ENCODE measurements around the gene LRSAM1.

Gene LRSAM1

GRCh38 chr9:127537014-127537413 lies 85.7 kb downstream of the LRSAM1 start:
- Mint-ChIP-seq H3K4me1 (no peaks in the 10 kb centered on the region), H3K27ac (no peak overlapping the region), H3K27me3 (no peaks in the 10 kb centered on the region), H3K36me3 (no peaks in the 10 kb centered on the region), H3K4me3 (no peak overlapping the region), H3K9me3 (no peaks in the 10 kb centered on the region)

- H3K4me3 Mint-ChIP-seq, result no peak overlapping the region
- no peaks in the 10 kb centered on the region for H3K4me1 Mint-ChIP-seq
- no peaks in the 10 kb centered on the region for H3K36me3 Mint-ChIP-seq
- no peaks in the 10 kb centered on the region for H3K27me3 Mint-ChIP-seq
- H3K9me3 Mint-ChIP-seq, result no peaks in the 10 kb centered on the region
- no peak overlapping the region for H3K27ac Mint-ChIP-seq
These were observed 86.5 kb downstream of the LRSAM1 start for GRCh38 chr9:127537792-127538191.

- no peaks in the 10 kb centered on the region for H3K9me3 Mint-ChIP-seq
- H3K27ac Mint-ChIP-seq, result no peak overlapping the region
- H3K4me1 Mint-ChIP-seq, result no peaks in the 10 kb centered on the region
- H3K27me3 Mint-ChIP-seq, result no peaks in the 10 kb centered on the region
- H3K4me3 Mint-ChIP-seq, result no peak overlapping the region
- no peaks in the 10 kb centered on the region for H3K36me3 Mint-ChIP-seq
These were observed 87.5 kb downstream of the LRSAM1 start for GRCh38 chr9:127538849-127539258.

GRCh38 chr9:127539259-127539981 lies 88.1 kb downstream of the LRSAM1 start:
- no peaks in the 10 kb centered on the region for H3K4me1 Mint-ChIP-seq
- H3K4me3 Mint-ChIP-seq, result no peak overlapping the region
- H3K27ac Mint-ChIP-seq, result no peak overlapping the region
- H3K36me3 Mint-ChIP-seq, result no peaks in the 10 kb centered on the region
- no peaks in the 10 kb centered on the region for H3K27me3 Mint-ChIP-seq
- no peaks in the 10 kb centered on the region for H3K9me3 Mint-ChIP-seq

- Mint-ChIP-seq H3K4me3 (no peak overlapping the region), H3K9me3 (no peaks in the 10 kb centered on the region), H3K27me3 (no peaks in the 10 kb centered on the region), H3K27ac (no peak overlapping the region), H3K36me3 (no peaks in the 10 kb centered on the region), H3K4me1 (no peaks in the 10 kb centered on the region)
These were observed 88.8 kb downstream of the LRSAM1 start for GRCh38 chr9:127539982-127540663.

- Mint-ChIP-seq H3K27ac (no peak overlapping the region), H3K36me3 (no peaks in the 10 kb centered on the region), H3K4me1 (no peaks in the 10 kb centered on the region)
These were observed 89.3 kb downstream of the LRSAM1 start for GRCh38 chr9:127540664-127541041.

GRCh38 chr9:127541176-127541575 lies 89.9 kb downstream of the LRSAM1 start:
- Mint-ChIP-seq H3K27me3 (no peaks in the 10 kb centered on the region), H3K36me3 (no peaks in the 10 kb centered on the region), H3K4me3 (no peak overlapping the region), H3K9me3 (no peaks in the 10 kb centered on the region), H3K4me1 (no peaks in the 10 kb centered on the region), H3K27ac (no peak overlapping the region)

More at GRCh38 chr9:127540664-127541041, 89.3 kb downstream of the LRSAM1 start:
- Mint-ChIP-seq H3K27me3 (no peaks in the 10 kb centered on the region), H3K9me3 (no peaks in the 10 kb centered on the region), H3K4me3 (no peak overlapping the region)

- H3K4me1 Mint-ChIP-seq, result no peaks in the 10 kb centered on the region
- H3K36me3 Mint-ChIP-seq, result no peaks in the 10 kb centered on the region
- no peaks in the 10 kb centered on the region for H3K27me3 Mint-ChIP-seq
- H3K27ac Mint-ChIP-seq, result no peak overlapping the region
- no peak overlapping the region for H3K4me3 Mint-ChIP-seq
- H3K9me3 Mint-ChIP-seq, result no peaks in the 10 kb centered on the region
These were observed 90.6 kb downstream of the LRSAM1 start for GRCh38 chr9:127541865-127542264.

GRCh38 chr9:127543221-127543620 lies 91.9 kb downstream of the LRSAM1 start:
- no peaks in the 10 kb centered on the region for H3K27me3 Mint-ChIP-seq
- H3K36me3 Mint-ChIP-seq, result no peaks in the 10 kb centered on the region
- H3K4me3 Mint-ChIP-seq, result no peak overlapping the region
- H3K27ac Mint-ChIP-seq, result no peak overlapping the region
- H3K4me1 Mint-ChIP-seq, result no peaks in the 10 kb centered on the region
- no peaks in the 10 kb centered on the region for H3K9me3 Mint-ChIP-seq

GRCh38 chr9:127543973-127544533 lies 92.7 kb downstream of the LRSAM1 start:
- H3K4me3 Mint-ChIP-seq, result no peak overlapping the region

GRCh38 chr9:127545196-127546124 lies 94.2 kb downstream of the LRSAM1 start:
- Mint-ChIP-seq H3K4me1 (no peaks in the 10 kb centered on the region), H3K4me3 (no peak overlapping the region), H3K36me3 (no peaks in the 10 kb centered on the region), H3K27me3 (no peaks in the 10 kb centered on the region), H3K9me3 (no peaks in the 10 kb centered on the region), H3K27ac (no peak overlapping the region)

More at GRCh38 chr9:127543973-127544533, 92.7 kb downstream of the LRSAM1 start:
- Mint-ChIP-seq H3K36me3 (no peaks in the 10 kb centered on the region), H3K4me1 (no peaks in the 10 kb centered on the region), H3K27ac (no peak overlapping the region), H3K27me3 (no peaks in the 10 kb centered on the region), H3K9me3 (no peaks in the 10 kb centered on the region)

- Mint-ChIP-seq H3K9me3 (no peaks in the 10 kb centered on the region), H3K4me3 (no peak overlapping the region), H3K27me3 (no peaks in the 10 kb centered on the region), H3K36me3 (no peaks in the 10 kb centered on the region), H3K4me1 (no peaks in the 10 kb centered on the region), H3K27ac (peak overlapping the region; percentile 49)
These were observed 95.0 kb downstream of the LRSAM1 start for GRCh38 chr9:127546125-127546832.

GRCh38 chr9:127548352-127548881 lies 97.1 kb downstream of the LRSAM1 start:
- no peaks in the 10 kb centered on the region for H3K36me3 Mint-ChIP-seq
- H3K27me3 Mint-ChIP-seq, result no peaks in the 10 kb centered on the region
- H3K4me1 Mint-ChIP-seq, result no peaks in the 10 kb centered on the region
- no peak overlapping the region for H3K27ac Mint-ChIP-seq
- H3K9me3 Mint-ChIP-seq, result no peaks in the 10 kb centered on the region
- H3K4me3 Mint-ChIP-seq, result no peak overlapping the region

- H3K4me1 Mint-ChIP-seq, result no peaks in the 10 kb centered on the region
- no peak overlapping the region for H3K4me3 Mint-ChIP-seq
- no peaks in the 10 kb centered on the region for H3K27me3 Mint-ChIP-seq
- H3K9me3 Mint-ChIP-seq, result no peaks in the 10 kb centered on the region
- no peaks in the 10 kb centered on the region for H3K36me3 Mint-ChIP-seq
- no peak overlapping the region for H3K27ac Mint-ChIP-seq
These were observed 97.9 kb downstream of the LRSAM1 start for GRCh38 chr9:127549218-127549617.

GRCh38 chr9:127549751-127550150 lies 98.4 kb downstream of the LRSAM1 start:
- H3K36me3 Mint-ChIP-seq, result no peaks in the 10 kb centered on the region
- no peaks in the 10 kb centered on the region for H3K9me3 Mint-ChIP-seq
- H3K4me1 Mint-ChIP-seq, result peaks cover under 1% of the 10 kb centered on the region
- no peak overlapping the region for H3K27ac Mint-ChIP-seq
- H3K4me3 Mint-ChIP-seq, result no peak overlapping the region
- H3K27me3 Mint-ChIP-seq, result no peaks in the 10 kb centered on the region

Measured in activated naive CD4-positive, alpha-beta T cell treated with anti-CD3 and anti-CD28 coated beads, Interleukin-2, amount 50 U/mL, for 24 hours (primary cell).